H1 (cell line): Measurements from ENCODE around the gene FOXO4. TPM values are rescaled to one million over a fixed set of nuclear protein-coding genes. Genes with fewer than 3 reads are reported as not detected.

ENCODE experiments used
- CTCF ChIA-PET: fragments of 300-600 bp; sonication (Branson Sonifier 250); formaldehyde crosslinking; loops from one replicate; lab custom pipeline; 2021; ENCODE audit not compliant: partially characterized antibody; lab: Charles Lee
- POLR2A ChIA-PET: fragments of 300-600 bp; sonication (Branson Sonifier 250); formaldehyde crosslinking; loops from one replicate; lab custom pipeline; 2021; ENCODE audit warnings: inconsistent platforms; ENCODE audit not compliant: partially characterized antibody; lab: Charles Lee
- DNase-seq, 2 experiments: peaks; one replicate each; pipeline versions ENCODE4 v3.0.0 to v3.0.0-alpha.2; 2010 to 2022; ENCODE audit warnings: low spot score in 2 of 2, low read depth in 1 of 2, mixed read lengths in 1 of 2
- FAIRE-seq: peaks from 2 replicates; lab custom pipeline; 2011; peaks lifted over from hg19 to GRCh38; lab: Jason Lieb, UNC
- H2AFZ ChIP-seq: 2 replicates; pipeline ENCODE4 v1.8.1; 2012; ENCODE audit warnings: low read length, inconsistent platforms
- H2AK5ac ChIP-seq: 2 replicates; pipeline ENCODE4 v1.6.1; 2013; ENCODE audit warnings: low read depth, low read length
- H2BK120ac ChIP-seq: replicated peaks from 2 replicates; pipeline ENCODE3; 2013; ENCODE audit warnings: low read depth, low read length, inconsistent platforms
- H2BK12ac ChIP-seq: 2 replicates; pipeline ENCODE4 v1.6.1; 2013; ENCODE audit warnings: low read depth, low read length
- H2BK15ac ChIP-seq: 2 replicates; pipeline ENCODE4 v1.6.1; 2013; ENCODE audit warnings: low read length
- H2BK20ac ChIP-seq: 2 replicates; pipeline ENCODE4 v1.6.1; 2013; ENCODE audit warnings: low read length
- H2BK5ac ChIP-seq: 2 replicates; pipeline ENCODE4 v1.6.1; 2013; ENCODE audit warnings: low read depth, low read length
- H3K14ac ChIP-seq: 2 replicates; pipeline ENCODE4 v1.6.1; 2013; ENCODE audit warnings: inconsistent platforms; ENCODE audit not compliant: insufficient read length
- H3K18ac ChIP-seq: 2 replicates; pipeline ENCODE4 v1.6.1; 2013; ENCODE audit warnings: low read length; ENCODE audit errors: extremely low read depth
- H3K23ac ChIP-seq: 2 replicates; pipeline ENCODE4 v1.6.1; 2013; ENCODE audit warnings: inconsistent platforms; ENCODE audit not compliant: insufficient read length
- H3K23me2 ChIP-seq: 2 replicates; pipeline ENCODE4 v1.6.1; 2013; ENCODE audit warnings: low read depth, low read length
- H3K27ac ChIP-seq: 2 replicates; pipeline ENCODE4 v1.6.1; 2011; ENCODE audit warnings: low read depth, low read length, inconsistent platforms
- H3K27me3 ChIP-seq, 4 experiments: replicated peaks in 1 of 4; 1 replicate in 1 of 4; 2 replicates in 3 of 4; pipeline versions ENCODE4 v1.6.1 to v1.8.1; 2011 to 2013; ENCODE audit warnings: low read length in 3 of 4, mild to moderate bottlenecking in 3 of 4, inconsistent platforms in 2 of 4, mixed read lengths in 2 of 4, moderate library complexity in 1 of 4; ENCODE audit not compliant: control insufficient read depth in 3 of 4, insufficient read depth in 3 of 4; ENCODE audit errors: extremely low read depth in 1 of 4
- H3K36me3 ChIP-seq, 4 experiments: 2 replicates each; pipeline versions ENCODE4 v1.6.1 to v1.8.1; 2011 to 2013; ENCODE audit warnings: mild to moderate bottlenecking in 4 of 4, low read length in 3 of 4, moderate library complexity in 2 of 4, control low read depth in 1 of 4, inconsistent platforms in 1 of 4; ENCODE audit not compliant: insufficient read depth in 4 of 4, control insufficient read depth in 2 of 4
- H3K4ac ChIP-seq: replicated peaks from 2 replicates; pipeline ENCODE3; 2013; ENCODE audit warnings: low read length, low read depth, mixed read lengths, inconsistent platforms; ENCODE audit not compliant: insufficient read length
- H3K4me1 ChIP-seq, 4 experiments: replicated peaks in 1 of 4; 1 replicate in 1 of 4; 2 replicates in 3 of 4; pipeline versions ENCODE4 v1.6.1 to v1.8.1; 2011 to 2013; ENCODE audit warnings: low read length in 3 of 4, inconsistent platforms in 2 of 4, mixed read lengths in 1 of 4; ENCODE audit not compliant: insufficient read depth in 4 of 4, control insufficient read depth in 3 of 4
- H3K4me2 ChIP-seq, 2 experiments: 2 replicates each; pipeline versions ENCODE4 v1.6.1 to v1.8.1; 2011 to 2013; ENCODE audit warnings: low read depth in 2 of 2, low read length in 2 of 2, control low read depth in 1 of 2, inconsistent platforms in 1 of 2, mild to moderate bottlenecking in 1 of 2; ENCODE audit not compliant: insufficient read depth in 1 of 2
- H3K4me3 ChIP-seq, 4 experiments: fragments of 200-600, 300-600 bp in 1 of 4; sonication (generic), shearing (Covaris generic), sonication (Bioruptor Twin) in 1 of 4; 2 replicates each; pipeline versions ENCODE4 v1.5.1 to v1.8.1; 2011 to 2016; ENCODE audit warnings: low read length in 4 of 4, low read depth in 3 of 4, control low read depth in 2 of 4, inconsistent platforms in 2 of 4, mild to moderate bottlenecking in 2 of 4, mixed read lengths in 1 of 4, moderate library complexity in 1 of 4; ENCODE audit not compliant: insufficient read depth in 2 of 4; ENCODE audit errors: extremely low read depth in 1 of 4
- H3K56ac ChIP-seq: replicated peaks from 2 replicates; pipeline ENCODE3; 2013; ENCODE audit warnings: low read depth, mild to moderate bottlenecking, mixed read lengths, low read length, inconsistent platforms; ENCODE audit not compliant: insufficient read length
- H3K79me1 ChIP-seq: 2 replicates; pipeline ENCODE4 v1.6.1; 2013; ENCODE audit warnings: low read depth, low read length, control low read depth
- H3K79me2 ChIP-seq, 2 experiments: 2 replicates each; pipeline versions ENCODE4 v1.6.1 to v1.8.1; 2012 to 2013; ENCODE audit warnings: low read length in 2 of 2, mild to moderate bottlenecking in 2 of 2, inconsistent platforms in 1 of 2; ENCODE audit not compliant: insufficient read depth in 2 of 2, control insufficient read depth in 1 of 2
- H3K9ac ChIP-seq, 4 experiments: replicated peaks in 1 of 4; 1 replicate in 1 of 4; 2 replicates in 3 of 4; pipeline versions ENCODE4 v1.6.1 to v1.8.1; 2011 to 2013; ENCODE audit warnings: low read depth in 3 of 4, low read length in 3 of 4, control low read depth in 2 of 4, mild to moderate bottlenecking in 2 of 4, moderate library complexity in 2 of 4, inconsistent platforms in 1 of 4; ENCODE audit errors: extremely low read depth in 1 of 4
- H3K9me3 ChIP-seq, 2 experiments: 2 replicates each; pipeline versions ENCODE4 v1.6.1 to v1.8.1; 2012 to 2013; ENCODE audit warnings: mild to moderate bottlenecking in 2 of 2, moderate library complexity in 2 of 2, control low read depth in 1 of 2, inconsistent platforms in 1 of 2, low read depth in 1 of 2, low read length in 1 of 2, mixed read lengths in 1 of 2; ENCODE audit not compliant: insufficient read depth in 2 of 2
- H4K20me1 ChIP-seq, 2 experiments: replicated peaks in 1 of 2; 2 replicates each; pipeline versions ENCODE3 to v1.8.1; 2011 to 2013; ENCODE audit warnings: inconsistent platforms in 2 of 2, low read length in 2 of 2, mild to moderate bottlenecking in 1 of 2; ENCODE audit not compliant: insufficient read depth in 2 of 2, control insufficient read depth in 1 of 2
- H4K5ac ChIP-seq: 2 replicates; pipeline ENCODE4 v1.6.1; 2013; ENCODE audit warnings: low read length, low read depth, mixed read lengths, inconsistent platforms; ENCODE audit not compliant: insufficient read length
- H4K8ac ChIP-seq: 2 replicates; pipeline ENCODE4 v1.8.0; 2013; ENCODE audit warnings: mild to moderate bottlenecking, moderate library complexity, low read length, inconsistent platforms; ENCODE audit not compliant: insufficient read depth; ENCODE audit errors: extremely low read depth
- H4K91ac ChIP-seq: replicated peaks from 2 replicates; pipeline ENCODE3; 2013; ENCODE audit warnings: low read length, mixed read lengths, inconsistent platforms; ENCODE audit not compliant: insufficient read length
- BACH1 ChIP-seq: IDR thresholded peaks from 2 replicates; pipeline ENCODE4 v1.6.1; 2012; ENCODE audit warnings: low read length, improper control_type of control experiment
- CHD1 ChIP-seq: IDR thresholded peaks from 2 replicates; pipeline ENCODE4 v1.6.1; 2012; ENCODE audit warnings: low read depth, low read length, improper control_type of control experiment
- CREB1 ChIP-seq: IDR thresholded peaks from 2 replicates; pipeline ENCODE4 v1.6.1; 2012; ENCODE audit warnings: inconsistent platforms
- CTBP2 ChIP-seq: IDR thresholded peaks from 2 replicates; pipeline ENCODE4 v1.7.0; 2011; ENCODE audit warnings: borderline replicate concordance, mild to moderate bottlenecking, moderate library complexity, mixed read lengths, low read length; ENCODE audit not compliant: insufficient read depth, insufficient read length
- FOSL1 ChIP-seq: IDR thresholded peaks from 2 replicates; pipeline ENCODE4 v1.6.1; 2011; ENCODE audit warnings: mild to moderate bottlenecking, low read depth, low read length, moderate library complexity; ENCODE audit not compliant: insufficient read depth
- KDM1A ChIP-seq: fragments of 200-600, 300-600 bp; sonication (generic); IDR thresholded peaks from 2 replicates; pipeline ENCODE4 v1.7.1; 2016; ENCODE audit warnings: mild to moderate bottlenecking, low read length, borderline replicate concordance
- NRF1 ChIP-seq: IDR thresholded peaks from 2 replicates; pipeline ENCODE4 v1.6.1; 2011; ENCODE audit warnings: mild to moderate bottlenecking, low read depth, low read length, improper control_type of control experiment
- POLR2AphosphoS5 ChIP-seq: IDR thresholded peaks from 2 replicates; pipeline ENCODE4 v1.6.1; 2011; ENCODE audit warnings: low read depth, low read length
- RAD21 ChIP-seq, 2 experiments: IDR thresholded peaks in 1 of 2; conservative IDR thresholded peaks in 1 of 2; 2 replicates each; pipeline ENCODE4 v1.6.1; 2011; ENCODE audit warnings: low read depth in 2 of 2, low read length in 2 of 2, improper control_type of control experiment in 1 of 2, inconsistent platforms in 1 of 2, mild to moderate bottlenecking in 1 of 2, moderate library complexity in 1 of 2
- RBBP5 ChIP-seq: IDR thresholded peaks from 2 replicates; pipeline ENCODE4 v1.7.1; 2012; ENCODE audit warnings: low read depth, mild to moderate bottlenecking, inconsistent platforms, low read length, moderate library complexity, borderline replicate concordance
- RFX5 ChIP-seq: IDR thresholded peaks from 2 replicates; pipeline ENCODE4 v1.6.1; 2011; ENCODE audit warnings: low read depth, low read length, improper control_type of control experiment, borderline replicate concordance
- SIRT6 ChIP-seq: IDR thresholded peaks from one replicate; pipeline ENCODE4 v1.7.1; 2012; ENCODE audit warnings: low read length, inconsistent platforms
- SRF ChIP-seq: IDR thresholded peaks from 2 replicates; pipeline ENCODE4 v1.6.1; 2011; ENCODE audit warnings: mild to moderate bottlenecking, low read depth, low read length, moderate library complexity
- YY1 ChIP-seq: IDR thresholded peaks from 2 replicates; pipeline ENCODE4 v1.6.1; 2011; ENCODE audit warnings: low read depth, mild to moderate bottlenecking, low read length
- WGBS, 2 experiments: shearing (Covaris generic) in 1 of 2; methylation state at CpG; one replicate each; pipeline versions ENCODE4 v1.1.6 to v1.1.7; 2013 to 2015; ENCODE audit warnings: low lambda C conversion rate in 2 of 2, mixed read lengths in 2 of 2, inconsistent platforms in 1 of 2, low coverage in 1 of 2, missing lambda C conversion rate in 1 of 2; ENCODE audit not compliant: insufficient replicate concordance in 2 of 2, insufficient coverage in 1 of 2, insufficient read length in 1 of 2; ENCODE audit errors: extremely low coverage in 1 of 2, missing lambda C conversion rate in 1 of 2; 5-methylcytosine and 5-hydroxymethylcytosine counted together
- polyA plus RNA-seq, 7 experiments: library from polyadenylated mRNA; depleted of rRNA in 3 of 7; stranded (reverse) in 5 of 7; unstranded in 2 of 7; fragments of >200 nt in 5 of 7; fragments of 200-250 nt in 2 of 7; gene quantifications; 1 replicate in 5 of 7; 2 replicates in 1 of 7; 4 replicates in 1 of 7; pipeline versions ENCODE4 v1.2.1 to v1.2.3, GENCODE V29; 2011 to 2013; ENCODE audit warnings: missing spikeins in 2 of 7, mixed read lengths in 2 of 7
- total RNA-seq: library from RNA; stranded (reverse); fragmentation: NEBNext Ultra II Directional; extraction: Animal tissue kit (Norgen Biotek cat#: 25700); gene quantifications from 2 replicates; pipeline ENCODE4 v1.2.1, GENCODE V29; 2021

FOXO4 gene
- total and polyA plus RNA-seq, 2 of the 8 experiments (the other 6 are each of a cell fraction or from before 2014, with no cell fraction given): 12.3 to 57.4 TPM

DNA sequence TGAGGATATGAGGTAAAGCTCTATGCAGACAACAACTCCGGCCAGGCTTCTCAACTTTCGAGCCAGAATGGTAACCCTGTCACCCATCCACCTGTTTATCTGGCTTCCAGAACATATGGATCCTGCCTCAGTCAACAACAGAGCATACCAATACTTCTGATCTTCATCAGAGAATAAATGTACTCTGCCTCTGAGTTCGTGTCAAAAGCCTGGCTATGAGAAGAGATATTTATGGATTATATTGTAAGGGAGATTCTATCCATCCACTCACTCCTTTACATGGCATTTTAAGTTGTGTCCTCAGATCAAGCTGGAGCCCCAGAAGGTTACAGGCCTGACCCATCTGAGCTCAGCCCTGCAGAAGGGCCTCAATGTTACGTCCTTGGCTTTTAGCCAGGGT lies 9.8 kb upstream of the FOXO4 start:
- Histone ChIP-seq H3K36me3 (no peaks in the 10 kb centered on the region), H3K9ac (no peak overlapping the region), H2BK120ac (no peak overlapping the region), H3K4me1 (no peaks in the 10 kb centered on the region), H4K5ac (no peak overlapping the region), H3K27me3 (no peaks in the 10 kb centered on the region), H3K23ac (no peak overlapping the region), H3K79me1 (no peaks in the 10 kb centered on the region), H4K8ac (no peak overlapping the region), H3K23me2 (no peaks in the 10 kb centered on the region), H3K18ac (no peak overlapping the region), H3K4me3 (no peak overlapping the region)
- CTCF ChIA-PET: interaction anchor here (0.6 kb wide), 1 partner anchor 18 kb away, joined by 3 read pairs; the partner anchor contains the start of gene SNX12
- WGBS, 2 experiments: 93% methylated on average over 4 of the region's 4 CpGs; no CpG with 5 or more reads in 1 of the 2 experiments
- no peak for FAIRE-seq
- TF ChIP-seq YY1 (no peak), SRF (no peak), RAD21 (IDR thresholded peaks at IDR 0.05 in 1 of 2, conservative IDR thresholded peaks at IDR 0.05 in 1 of 2; ENCODE audit: low read depth in 2 of 2, low read length in 2 of 2) (no peak), CTBP2 (no peak), POLR2AphosphoS5 (no peak), RFX5 (no peak), CHD1 (no peak), NRF1 (no peak), CREB1 (no peak), BACH1 (no peak), RBBP5 (no peak), FOSL1 (no peak), SIRT6 (no peak), KDM1A (no peak)
- TF ChIP-seq, all 59 proteins: peak for 0
- H2BK20ac ChIP-seq: no peak overlapping the region
- H2BK5ac ChIP-seq: no peak overlapping the region
- H2AK5ac ChIP-seq: no peak overlapping the region
- H3K56ac ChIP-seq: no peak overlapping the region
- H3K4me2 ChIP-seq: no peak overlapping the region
- H3K9me3 ChIP-seq: no peaks in the 10 kb centered on the region
- no peak overlapping the region for H2BK15ac ChIP-seq
- no peak overlapping the region for H3K27ac ChIP-seq
- no peak overlapping the region for H3K14ac ChIP-seq
- H4K20me1 ChIP-seq: no peaks in the 10 kb centered on the region
- no peak overlapping the region for H4K91ac ChIP-seq
- POLR2A ChIA-PET: interaction anchor here (1.0 kb wide), 1 partner anchor 33 kb away, joined by 3 read pairs; no protein-coding TSS in a partner anchor
- H2AFZ ChIP-seq: no peak overlapping the region
- no peak for DNase-seq
- no peak overlapping the region for H3K4ac ChIP-seq
- no peaks in the 10 kb centered on the region for H3K79me2 ChIP-seq
- H2BK12ac ChIP-seq: no peak overlapping the region
